ENCODE results near the gene RAB23.

DNA sequence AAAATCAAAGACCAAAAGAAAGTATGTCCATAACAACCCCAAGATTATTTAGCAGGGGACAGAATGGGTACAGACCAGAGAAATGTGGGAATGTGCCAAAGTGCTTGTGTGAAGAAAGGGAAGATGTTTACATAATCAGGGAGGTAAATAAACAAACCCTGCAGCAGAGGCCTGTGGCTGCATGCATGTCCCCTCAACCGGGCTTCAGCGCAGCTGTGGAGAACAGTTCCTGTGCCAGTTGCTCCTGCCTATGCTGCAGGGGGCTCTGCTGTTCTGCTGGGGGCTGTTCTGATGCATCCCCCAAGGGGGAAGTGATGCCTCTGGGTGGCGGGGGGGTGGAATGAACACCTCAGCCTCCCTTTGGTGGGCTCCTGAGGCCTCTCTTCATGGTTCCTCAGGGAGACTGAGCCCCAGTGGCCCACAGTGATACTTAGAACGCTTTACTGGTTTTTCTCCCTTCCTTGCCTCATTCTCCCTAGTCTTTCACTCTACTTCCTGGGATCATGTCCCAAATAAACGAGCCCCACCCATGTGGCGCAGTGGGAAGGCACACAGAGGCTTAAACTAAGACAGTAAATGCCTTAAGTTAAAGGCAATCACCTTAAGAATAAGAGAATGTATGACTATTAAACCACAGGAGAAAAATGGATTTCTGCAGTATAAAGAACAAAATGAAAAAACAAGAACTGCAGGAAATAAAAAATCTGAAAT lies 23.0 kb downstream of the RAB23 start:
- TF ChIP-seq POLR2AphosphoS5 (IDR thresholded peaks at IDR 0.05; ENCODE audit: low read depth, low read length) (no peak), NANOG (IDR thresholded peaks at IDR 0.05; ENCODE audit: insufficient read depth, low read depth, low read length, poor library complexity, severe bottlenecking) (no peak), CHD2 (IDR thresholded peaks at IDR 0.05; ENCODE audit: low read length) (no peak), TAF1 (IDR thresholded peaks at IDR 0.05; ENCODE audit: low read depth, low read length) (no peak), SUZ12 (IDR thresholded peaks at IDR 0.05; ENCODE audit: low read length) (no peak), CEBPB (IDR thresholded peaks at IDR 0.05; ENCODE audit: low read depth, low read length) (no peak), EP300 (IDR thresholded peaks at IDR 0.05; ENCODE audit: borderline replicate concordance in 1 of 2, low read depth in 2 of 2, low read length in 2 of 2) (no peak), RBBP5 (IDR thresholded peaks at IDR 0.05; ENCODE audit: borderline replicate concordance, low read depth, low read length) (no peak), TBP (IDR thresholded peaks at IDR 0.05; ENCODE audit: low read depth, low read length) (no peak)
- TF ChIP-seq, protein P1, sequence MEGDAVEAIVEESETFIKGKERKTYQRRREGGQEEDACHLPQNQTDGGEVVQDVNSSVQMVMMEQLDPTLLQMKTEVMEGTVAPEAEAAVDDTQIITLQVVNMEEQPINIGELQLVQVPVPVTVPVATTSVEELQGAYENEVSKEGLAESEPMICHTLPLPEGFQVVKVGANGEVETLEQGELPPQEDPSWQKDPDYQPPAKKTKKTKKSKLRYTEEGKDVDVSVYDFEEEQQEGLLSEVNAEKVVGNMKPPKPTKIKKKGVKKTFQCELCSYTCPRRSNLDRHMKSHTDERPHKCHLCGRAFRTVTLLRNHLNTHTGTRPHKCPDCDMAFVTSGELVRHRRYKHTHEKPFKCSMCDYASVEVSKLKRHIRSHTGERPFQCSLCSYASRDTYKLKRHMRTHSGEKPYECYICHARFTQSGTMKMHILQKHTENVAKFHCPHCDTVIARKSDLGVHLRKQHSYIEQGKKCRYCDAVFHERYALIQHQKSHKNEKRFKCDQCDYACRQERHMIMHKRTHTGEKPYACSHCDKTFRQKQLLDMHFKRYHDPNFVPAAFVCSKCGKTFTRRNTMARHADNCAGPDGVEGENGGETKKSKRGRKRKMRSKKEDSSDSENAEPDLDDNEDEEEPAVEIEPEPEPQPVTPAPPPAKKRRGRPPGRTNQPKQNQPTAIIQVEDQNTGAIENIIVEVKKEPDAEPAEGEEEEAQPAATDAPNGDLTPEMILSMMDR (IDR thresholded peaks at IDR 0.05; ENCODE audit: control extremely low read depth in 1 of 3, insufficient read depth in 1 of 3, low read depth in 1 of 3, low read length in 3 of 3), result peak in 2 of 3 experiments; percentile 9 to 13; a peak in 2 of 4 replicates
- TF ChIP-seq, protein P2, sequence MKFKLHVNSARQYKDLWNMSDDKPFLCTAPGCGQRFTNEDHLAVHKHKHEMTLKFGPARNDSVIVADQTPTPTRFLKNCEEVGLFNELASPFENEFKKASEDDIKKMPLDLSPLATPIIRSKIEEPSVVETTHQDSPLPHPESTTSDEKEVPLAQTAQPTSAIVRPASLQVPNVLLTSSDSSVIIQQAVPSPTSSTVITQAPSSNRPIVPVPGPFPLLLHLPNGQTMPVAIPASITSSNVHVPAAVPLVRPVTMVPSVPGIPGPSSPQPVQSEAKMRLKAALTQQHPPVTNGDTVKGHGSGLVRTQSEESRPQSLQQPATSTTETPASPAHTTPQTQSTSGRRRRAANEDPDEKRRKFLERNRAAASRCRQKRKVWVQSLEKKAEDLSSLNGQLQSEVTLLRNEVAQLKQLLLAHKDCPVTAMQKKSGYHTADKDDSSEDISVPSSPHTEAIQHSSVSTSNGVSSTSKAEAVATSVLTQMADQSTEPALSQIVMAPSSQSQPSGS (IDR thresholded peaks at IDR 0.05; ENCODE audit: low read length), result no peak
